ENCODE data around the gene COL9A2.
A peak's percentile ranks its signal among the peaks of the same experiment; 100 is the strongest.

COL9A2 gene

DNA sequence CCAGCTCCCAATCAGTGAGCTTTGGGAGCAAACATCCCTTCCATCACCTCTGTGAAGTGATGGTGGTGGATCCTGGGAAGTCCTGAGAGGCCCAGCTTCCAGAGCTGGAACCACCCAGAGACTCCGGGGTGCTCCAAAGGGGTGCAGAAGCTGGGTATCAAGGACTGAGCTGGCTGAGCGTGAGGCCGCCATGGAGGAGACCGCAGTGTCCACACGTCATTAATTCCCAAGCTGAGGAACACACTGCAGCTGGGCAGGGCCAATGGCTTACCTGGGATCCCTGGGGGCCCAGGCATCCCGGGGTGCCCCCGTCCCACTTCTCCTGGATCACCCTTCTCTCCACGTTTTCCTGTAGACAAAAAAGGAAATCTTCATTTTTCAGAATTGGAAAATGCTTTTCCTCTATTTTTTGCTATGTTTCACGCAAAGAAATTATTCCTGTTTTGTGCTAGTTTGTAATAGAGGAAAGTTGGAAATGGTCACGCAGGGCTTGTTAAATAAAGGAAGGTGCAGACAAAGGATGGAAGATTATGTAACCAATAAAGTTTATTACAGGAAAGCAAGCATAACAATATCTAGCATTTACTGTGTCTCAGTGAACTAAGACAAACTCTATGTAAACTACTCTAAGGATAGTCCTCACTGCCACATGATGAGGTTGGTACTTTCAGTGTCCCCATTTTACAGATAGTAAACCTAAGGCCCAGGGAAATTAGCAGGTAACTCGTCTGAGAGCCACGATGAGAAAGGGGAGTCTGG lies 15.4 kb downstream of the COL9A2 start:
- DNase-seq = no peak

DNA sequence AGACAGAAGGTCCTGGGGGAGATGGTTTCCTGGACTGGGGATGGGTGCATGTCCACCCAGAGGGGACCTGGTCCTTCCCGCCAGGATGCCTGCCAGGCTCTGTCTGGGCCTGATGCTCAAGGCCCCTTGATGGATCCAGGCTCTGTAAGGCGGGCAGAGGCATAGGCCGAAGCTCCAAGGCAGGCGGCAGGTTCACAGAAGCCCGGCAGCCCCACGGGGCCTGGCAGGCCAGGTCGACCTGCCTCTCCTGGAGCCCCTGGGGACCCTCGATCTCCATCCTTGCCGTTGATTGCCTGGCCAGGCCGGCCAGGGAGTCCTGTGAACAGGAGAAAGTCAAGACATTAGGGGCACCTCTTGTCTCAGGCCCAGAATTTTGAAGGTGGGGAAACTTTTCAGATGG lies 16.0 kb downstream of the COL9A2 start:
- no peak for DNase-seq

DNA sequence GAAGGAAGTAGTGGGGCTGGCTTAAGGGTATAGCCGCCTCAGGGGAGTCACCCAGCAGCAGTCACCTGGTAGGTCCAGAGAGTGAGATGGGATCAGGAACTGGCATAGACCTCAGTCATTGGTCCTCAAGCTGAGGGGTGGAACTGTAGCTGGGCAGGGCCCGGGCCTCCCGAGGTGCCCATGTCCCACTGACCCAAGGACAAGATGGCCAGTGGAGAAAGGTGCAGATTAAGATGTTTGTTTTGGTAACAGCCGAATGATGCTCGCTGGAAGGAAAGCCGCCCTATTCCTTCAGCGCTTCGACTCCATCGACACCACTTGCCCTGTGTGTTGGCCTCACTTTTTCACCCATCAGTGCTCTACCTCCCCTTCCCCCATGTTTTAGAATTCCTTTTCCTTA lies 16.4 kb downstream of the COL9A2 start:
- DNase-seq = no peak

DNA sequence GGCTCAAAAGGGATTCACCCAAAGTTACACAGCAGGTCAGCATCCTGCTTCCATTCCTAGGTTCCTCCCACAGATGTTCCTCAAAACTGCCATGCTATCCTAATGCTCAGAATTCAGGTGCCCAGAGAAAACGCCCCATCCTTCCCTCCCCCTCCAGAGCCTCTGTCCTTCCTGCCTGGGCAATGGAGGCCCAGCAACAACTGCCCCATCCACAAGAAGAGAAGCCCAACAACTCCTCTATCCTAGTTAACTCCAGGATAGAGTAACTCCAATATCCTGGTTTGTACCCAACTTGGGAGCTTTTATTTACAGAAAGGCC lies 16.9 kb downstream of the COL9A2 start:
- no peak for DNase-seq

DNA sequence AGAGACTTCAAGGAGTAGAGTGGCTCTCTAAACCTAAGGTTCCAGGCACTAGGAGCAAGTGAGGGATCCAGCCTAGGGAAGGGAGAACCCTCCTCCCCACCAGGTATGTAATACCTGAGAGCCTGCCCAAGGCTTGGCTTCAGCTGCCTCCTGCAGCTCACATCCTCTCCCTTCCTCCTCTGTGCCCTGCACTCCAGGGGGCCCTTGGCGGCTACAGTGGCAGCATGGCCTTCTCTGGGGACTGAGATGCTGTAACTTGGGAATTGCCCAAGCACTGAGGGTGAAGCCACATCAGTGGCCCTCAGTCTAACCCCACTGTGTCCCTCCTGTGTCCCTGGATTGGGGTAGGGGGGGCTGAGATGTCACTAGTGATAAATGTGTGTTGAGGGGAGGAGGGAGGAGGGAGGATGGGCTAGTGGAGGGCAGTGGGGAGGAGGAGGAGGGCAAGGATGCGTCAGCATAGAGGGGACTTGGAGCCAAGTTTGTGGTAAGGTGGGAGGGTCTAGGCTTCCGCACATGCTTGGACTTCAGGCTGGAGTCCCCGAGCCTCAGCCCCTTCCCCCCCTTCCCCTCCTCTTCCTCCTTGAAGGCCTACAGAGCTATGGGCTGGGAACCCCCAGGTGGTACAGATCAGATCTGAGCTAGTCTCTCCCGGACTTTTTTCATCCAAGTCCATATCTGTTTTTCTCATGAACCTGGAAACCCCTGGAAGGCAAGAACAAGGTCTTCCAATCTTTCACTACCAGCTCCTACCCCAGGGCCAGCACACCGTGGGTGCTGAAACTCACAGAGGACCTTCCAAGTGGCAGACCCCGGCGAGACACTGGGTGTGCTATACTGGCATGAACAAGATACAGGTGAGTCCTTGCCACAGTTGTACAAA lies 17.5 kb downstream of the COL9A2 start:
- DNase-seq = no peak

DNA sequence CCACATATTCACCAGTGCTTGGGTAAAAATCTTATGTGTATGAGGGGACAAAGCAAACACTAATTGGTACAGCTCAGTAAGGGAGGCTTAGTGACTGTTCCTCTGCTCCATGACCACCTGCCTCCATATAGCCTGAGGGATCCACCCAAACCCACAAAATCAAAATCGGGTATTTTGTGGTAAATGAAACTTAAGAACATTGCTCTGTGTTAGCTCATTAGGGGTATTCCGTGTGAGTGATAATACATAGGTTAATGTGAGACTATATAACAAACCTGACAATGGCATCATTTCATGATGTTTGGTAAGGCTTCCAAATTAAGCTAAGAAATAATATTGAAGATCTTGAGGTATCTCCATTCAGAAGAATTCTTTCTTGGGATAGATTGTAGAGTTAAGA lies 25.8 kb downstream of the COL9A2 start:
- no peak for DNase-seq

DNA sequence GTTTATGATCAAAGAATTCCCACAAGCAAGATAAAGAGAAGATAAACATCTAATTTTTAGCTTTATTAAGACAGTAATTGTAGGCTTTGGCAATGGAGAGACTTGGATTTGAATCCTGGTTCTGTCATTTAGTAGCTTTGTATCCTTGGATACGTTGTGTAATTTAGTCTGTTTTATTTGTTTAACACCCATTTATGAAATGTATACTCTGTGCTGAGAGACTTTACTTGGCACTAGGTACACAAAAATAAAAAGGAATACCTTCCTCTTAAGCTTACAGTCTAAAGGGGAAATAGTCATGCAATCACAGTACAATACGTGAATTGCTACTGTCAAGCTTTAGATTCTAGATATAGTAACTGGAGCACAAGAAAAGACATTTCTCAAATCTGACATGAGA lies 35.2 kb downstream of the COL9A2 start:
- DNase-seq = no peak

DNA sequence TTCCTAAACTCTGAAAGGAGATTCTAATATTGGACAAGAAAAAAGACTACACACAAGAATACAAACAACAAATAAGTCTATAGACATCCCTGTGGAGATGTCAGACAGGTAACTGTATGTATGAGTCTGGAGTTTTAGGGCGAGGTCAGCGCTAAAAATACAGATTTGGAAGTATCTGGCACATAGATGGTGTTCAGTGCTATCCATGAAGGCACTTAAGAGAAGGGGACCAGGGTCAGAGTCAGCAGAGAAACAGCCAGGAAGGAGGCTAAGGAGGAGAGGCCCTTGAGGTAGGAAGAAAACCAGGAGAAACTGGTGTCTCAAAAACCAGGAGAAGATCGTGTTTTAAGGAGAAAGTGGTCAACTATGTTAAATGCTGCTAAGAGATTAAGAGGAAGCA lies 41.0 kb downstream of the COL9A2 start:
- no peak for DNase-seq

DNA sequence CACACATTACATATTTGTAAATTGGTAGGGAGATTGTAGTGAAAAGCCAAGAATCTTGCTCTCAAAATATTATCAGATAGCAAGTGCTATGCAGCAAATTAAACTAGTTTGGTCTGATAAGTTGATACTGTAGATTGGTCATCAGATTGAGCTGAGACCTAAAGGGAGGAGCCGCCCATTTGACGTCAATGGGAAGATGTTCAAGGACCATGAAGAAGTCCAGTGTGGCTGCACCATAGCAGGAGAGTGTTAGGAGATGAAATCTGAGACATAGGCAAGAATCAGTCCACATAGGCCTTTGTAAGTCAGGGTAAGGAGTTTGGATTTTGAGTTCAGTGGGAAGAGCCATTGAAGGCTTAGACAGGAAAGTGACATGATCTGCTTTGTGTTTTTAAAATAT lies 42.8 kb downstream of the COL9A2 start:
- no peak for DNase-seq

DNA sequence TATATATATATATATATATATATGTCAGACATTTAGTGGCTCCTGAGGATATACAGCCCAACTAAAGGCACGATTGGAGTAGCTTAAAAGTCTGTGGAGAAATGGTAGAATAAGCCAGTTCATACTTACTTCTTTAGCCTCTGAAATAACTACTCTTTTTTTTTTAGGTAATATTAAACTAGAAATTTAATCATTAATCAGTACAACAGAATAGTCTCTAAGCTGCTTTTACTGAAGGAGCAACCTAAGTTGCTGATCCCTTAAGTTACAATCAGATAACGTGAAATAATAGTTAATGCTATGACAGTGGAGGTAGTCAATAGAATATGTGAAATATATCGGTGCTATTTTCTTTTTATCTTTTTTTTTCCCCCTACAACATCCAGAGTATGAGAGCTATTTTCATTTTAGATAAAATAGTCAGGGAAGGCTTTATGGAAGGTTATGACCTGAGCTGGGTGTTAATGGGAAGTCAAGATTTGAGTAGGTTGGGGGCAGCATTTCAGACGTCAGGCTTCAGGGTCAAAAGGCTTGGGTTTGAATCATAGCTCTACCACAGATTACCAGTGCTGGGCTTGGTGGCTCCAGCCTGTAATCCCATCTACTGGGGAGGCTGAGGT lies 43.4 kb downstream of the COL9A2 start:
- DNase-seq = no peak

DNA sequence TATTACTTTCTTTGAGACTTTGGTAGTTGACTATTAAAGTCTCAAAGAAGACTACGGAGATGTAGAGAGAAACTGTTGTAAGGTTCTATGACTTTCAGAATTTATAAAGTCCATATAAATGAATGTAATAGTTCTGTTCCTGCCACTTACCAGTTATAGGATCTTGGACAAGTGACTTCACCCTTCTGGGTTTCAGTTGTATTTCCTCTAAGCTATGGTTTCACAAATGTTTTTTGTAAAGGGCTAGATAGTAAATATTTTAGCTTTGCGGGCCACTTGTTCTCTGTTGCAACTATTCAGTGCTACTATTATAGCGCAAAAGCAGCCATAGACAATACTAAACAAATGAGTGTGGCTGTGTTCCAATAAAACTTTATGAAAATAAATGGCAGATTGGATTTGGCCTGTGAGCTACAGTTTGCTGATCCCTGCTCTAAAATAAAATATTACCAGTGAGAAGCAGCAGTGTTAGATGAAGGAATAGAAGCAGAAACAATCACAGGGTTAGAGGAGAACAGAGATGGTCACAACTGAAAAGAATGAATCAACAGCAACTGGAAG lies 44.4 kb downstream of the COL9A2 start:
- DNase-seq = no peak

DNA sequence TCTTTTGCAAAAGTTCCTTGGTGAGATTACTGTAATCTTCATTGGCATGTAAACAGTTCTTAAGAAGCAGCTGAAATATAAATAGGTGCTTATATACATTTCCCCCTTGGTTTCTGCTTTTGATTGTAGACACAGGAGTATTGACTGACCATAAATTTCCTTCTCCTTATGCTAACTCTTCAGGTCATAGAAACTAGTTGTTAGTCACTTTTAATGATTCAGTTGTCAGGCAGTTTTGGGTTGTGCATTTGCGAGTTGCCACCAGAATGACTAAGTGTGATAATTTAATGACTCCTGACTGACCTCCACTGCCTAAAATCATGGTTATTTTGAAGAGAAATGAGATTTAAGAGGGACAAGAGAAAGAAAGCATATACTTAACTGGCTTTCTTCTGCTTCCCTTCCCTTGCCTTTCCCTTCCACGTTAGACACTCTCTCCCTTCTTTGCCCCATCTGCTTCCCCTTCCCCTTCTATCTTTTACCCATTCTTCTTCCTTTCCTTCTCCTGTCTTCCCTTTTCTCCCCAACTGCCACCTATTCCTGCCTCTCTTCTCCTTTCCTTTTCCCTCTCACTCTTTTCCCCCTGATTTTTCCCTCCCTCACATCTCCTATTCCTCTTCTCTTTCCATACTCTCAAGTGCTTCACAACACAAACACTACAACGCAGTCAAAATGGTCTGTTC lies 46.8 kb downstream of the COL9A2 start:
- no peak for DNase-seq

DNA sequence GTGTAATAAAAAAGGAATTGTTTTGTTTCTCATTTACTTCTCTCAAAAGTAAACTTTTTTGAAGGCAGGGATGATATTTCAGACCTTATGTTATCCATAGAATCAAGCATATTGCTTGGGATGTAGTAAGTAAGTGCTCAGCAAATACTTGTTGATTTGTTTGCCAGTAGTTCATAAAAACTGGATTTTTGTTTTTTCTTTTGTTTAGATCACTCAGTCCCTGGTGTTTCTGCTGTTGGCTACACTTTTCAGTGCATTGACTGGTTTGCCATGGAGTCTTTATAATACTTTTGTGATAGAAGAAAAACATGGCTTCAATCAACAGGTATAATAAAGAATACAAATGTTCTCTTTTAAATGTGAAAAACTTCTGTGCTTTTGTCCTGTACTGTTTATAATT lies 48.9 kb downstream of the COL9A2 start:
- DNase-seq = no peak

DNA sequence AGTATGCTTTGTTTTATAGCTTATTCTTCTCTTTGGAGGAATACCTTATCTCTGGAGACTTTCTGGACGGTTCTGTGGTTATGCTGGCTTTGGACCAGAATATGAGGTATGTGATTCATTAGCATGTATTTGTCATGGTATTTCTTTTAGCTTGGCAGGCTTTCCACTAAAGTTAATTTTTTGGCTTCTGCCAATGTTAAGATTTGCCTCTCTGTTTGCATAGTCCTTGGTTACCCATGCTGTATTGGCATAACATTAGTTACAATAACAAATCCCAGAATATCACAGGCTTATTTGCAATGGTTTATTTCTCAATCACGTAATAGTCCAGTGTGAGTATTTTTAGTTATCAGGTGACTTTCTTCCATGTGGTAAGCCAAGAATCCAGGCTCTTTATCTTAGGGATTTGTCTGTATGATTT lies 49.3 kb downstream of the COL9A2 start:
- no peak for DNase-seq

DNA sequence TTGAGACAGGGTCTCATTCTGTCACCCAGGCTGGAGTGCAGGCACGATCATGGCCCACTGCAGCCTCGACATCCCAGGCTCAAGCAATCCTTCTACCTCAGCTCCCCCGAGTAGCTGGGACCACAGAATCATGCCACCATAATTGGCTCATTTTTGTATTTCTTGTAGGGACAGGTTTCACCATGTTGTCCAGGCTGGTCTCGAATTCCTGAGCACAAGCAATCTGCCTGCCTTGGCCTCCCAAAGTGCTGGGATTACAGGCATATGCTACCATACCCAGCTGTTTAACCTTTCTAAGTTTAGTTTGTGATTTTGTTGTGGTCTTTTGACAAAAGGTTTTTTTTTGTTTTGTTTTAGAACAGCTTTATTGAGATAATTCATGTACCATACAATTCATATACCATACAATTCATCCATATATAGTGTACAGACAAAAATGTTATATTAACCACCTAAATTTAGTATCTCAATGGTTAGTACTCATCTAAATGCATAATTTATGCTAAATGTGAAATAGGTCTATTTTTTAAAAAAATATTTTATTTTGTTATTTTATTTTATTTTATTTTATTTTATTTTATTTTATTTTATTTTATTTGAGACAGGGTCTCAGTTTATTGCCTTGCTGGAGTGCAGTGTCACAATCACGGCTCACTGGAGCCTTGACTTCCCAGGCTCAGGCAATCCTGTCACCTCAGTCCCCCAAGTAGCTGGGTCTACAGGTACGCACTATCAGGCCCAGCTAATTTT lies 50.1 kb downstream of the COL9A2 start:
- DNase-seq = no peak

DNA sequence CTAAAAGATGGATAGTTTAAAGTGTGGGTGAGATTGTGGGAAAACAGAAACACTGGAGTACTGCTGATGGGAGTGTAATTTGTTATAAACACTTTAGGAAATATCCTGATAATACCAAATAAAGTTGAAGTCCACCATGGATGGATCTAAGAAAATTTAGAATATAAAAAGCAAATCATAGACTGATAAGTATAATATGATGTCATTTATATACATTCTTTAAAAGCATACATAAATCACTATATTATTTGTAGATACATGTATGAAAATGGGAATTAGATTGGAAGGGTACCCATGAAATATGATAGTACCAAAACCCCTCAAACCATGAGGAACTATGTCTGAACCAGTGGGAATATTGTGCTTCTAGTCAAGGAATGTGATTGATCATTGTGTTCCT lies 51.2 kb downstream of the COL9A2 start:
- no peak for DNase-seq

DNA sequence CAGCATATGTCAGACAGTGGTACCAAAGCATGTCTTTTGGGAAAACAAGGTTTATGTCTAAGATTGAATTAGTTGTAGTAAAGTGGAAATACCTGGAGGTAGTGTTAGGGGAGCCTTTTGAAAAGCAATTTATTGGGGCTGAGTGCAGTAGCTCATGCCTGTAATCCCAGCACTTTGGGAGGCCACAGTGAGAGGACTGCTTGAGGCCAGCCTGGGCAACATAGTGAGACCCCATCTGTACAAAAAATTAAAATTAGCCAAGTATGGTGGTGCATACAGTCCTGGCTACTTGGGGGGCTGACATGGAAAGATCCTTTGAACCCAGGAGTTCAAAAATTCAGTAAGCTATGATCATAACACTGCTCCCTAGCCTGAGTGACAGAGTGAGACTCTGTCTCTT lies 51.8 kb downstream of the COL9A2 start:
- DNase-seq = no peak

DNA sequence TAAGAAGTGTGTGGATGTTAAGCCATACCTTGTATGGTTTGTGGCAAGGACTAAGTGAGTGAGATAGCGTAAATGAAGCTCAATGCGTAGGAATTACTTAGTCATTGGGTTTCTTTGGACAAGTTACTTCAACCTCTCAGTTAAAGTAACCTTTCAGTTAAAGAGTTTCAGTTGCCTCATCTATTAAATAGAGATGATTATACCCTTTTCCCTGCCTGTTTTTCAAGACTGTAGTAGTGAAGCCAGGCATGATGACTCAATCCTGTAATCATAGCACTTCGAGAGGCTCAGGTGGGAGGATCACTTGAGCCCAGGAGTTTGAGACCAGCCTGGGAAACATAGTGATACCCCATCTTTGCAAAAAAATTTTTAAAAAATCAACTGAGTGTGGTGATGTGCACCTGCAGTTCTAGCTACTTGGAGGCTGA lies 52.7 kb downstream of the COL9A2 start:
- DNase-seq = no peak

DNA sequence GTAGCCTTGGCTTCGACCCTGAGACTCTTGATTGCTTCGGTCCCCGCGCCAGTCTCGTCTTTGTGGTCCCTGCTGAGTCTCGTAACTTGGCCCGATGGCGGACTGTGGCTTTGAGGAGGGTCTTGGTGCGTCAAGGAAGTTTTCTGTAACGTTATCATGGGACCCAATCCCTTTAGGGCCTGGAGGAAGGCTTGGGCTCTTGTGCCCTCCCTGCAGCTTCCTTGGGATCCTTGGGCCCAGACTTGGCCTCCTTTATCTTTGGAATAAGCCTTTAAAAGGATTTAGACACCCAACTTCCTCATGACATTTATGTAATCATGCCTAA lies 58.7 kb downstream of the COL9A2 start:
- DNase-seq = no peak

DNA sequence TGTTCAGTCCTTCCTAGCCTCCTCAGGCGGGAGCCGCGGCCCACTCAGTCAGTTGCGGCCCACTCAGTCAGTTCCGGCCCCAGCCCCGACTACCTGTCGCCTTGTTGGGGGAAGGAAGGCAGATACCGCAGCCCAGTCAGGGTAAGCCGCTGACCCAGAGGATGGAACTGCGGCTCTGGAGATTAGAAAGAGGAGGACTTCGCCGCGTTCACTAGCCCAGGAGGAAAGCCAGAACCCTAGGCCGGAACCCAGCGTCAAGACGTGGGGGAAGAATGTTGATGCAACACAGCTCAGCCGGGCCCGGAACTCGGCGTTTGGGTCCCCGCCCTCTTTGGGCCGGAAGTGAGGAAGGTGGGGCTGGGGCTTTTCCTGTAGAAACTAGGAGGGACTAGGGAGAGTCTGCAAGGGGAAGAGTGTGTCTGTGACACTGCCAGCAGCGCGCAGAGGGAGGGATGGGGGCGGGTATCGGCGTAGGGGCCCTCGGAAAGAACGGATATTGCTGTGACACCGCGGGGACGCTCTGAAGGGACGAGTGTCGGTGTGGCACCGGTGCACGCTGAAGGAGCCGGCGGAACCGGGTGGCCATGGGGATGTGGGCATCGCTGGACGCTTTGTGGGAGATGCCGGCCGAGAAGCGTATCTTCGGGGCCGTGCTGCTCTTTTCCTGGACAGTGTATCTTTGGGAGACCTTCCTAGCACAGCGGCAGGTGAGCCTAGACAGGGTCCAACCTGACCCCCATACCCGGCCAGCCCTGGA lies 59.2 kb downstream of the COL9A2 start, which contains the start of gene ZMPSTE24:
ZMPSTE24 (plus strand) TSS at position 549 of the 757 bp plus-strand sequence; CDS start at position 585, 36 bp downstream.
- peak; percentile 97 to 98 for DNase-seq

DNA sequence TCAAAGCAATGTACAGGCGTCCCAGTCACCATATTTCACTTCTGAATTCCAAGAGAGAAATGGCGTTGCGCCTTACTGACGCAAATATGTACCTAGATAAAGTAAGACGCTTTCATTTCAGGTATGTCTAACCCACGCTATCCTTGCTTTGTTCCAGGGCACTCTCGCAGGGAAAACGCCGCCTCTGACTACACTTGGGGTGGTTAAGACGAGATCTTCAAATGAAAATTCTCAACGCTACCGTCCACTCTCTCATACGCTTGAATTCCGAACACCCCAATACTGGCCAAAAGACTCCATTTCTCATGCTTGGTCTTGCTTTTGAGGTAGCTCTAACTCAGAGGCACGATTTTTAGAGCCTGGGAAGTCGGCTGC lies 59.8 kb downstream of the COL9A2 start:
- DNase-seq = peak in 1 of 2 experiments; percentile 61
